K562 (cell line): Measurements from ENCODE around the gene POLG.

Experiments used
- EZH2 ChIP-seq: IDR thresholded peaks from 2 replicates; pipeline ENCODE4 v1.6.1; 2012; ENCODE audit warnings: low read depth, mild to moderate bottlenecking, inconsistent platforms, low read length, borderline replicate concordance
- HDGF ChIP-seq: fragments of 450-650 bp; IDR thresholded peaks from 2 replicates; pipeline ENCODE4 v1.6.1; 2016
- KAT7 ChIP-seq: sonication (generic); formaldehyde crosslinking; IDR thresholded peaks from 2 replicates; pipeline ENCODE4 v1.8.0; 2022; ENCODE audit warnings: missing genetic modification reagents, mild to moderate bottlenecking, borderline replicate concordance
- TSC22D4 ChIP-seq: fragments of 450-650 bp; IDR thresholded peaks from 2 replicates; pipeline ENCODE4 v1.6.1; 2016; ENCODE audit warnings: missing genetic modification characterization, missing biosample characterization, control low read depth
- TF ChIP-seq, protein P1 (sequence below): sonication (generic); formaldehyde crosslinking; IDR thresholded peaks from 2 replicates; pipeline ENCODE4 v1.8.0; 2023; ENCODE audit warnings: missing genetic modification reagents, mild to moderate bottlenecking, borderline replicate concordance

DNA sequence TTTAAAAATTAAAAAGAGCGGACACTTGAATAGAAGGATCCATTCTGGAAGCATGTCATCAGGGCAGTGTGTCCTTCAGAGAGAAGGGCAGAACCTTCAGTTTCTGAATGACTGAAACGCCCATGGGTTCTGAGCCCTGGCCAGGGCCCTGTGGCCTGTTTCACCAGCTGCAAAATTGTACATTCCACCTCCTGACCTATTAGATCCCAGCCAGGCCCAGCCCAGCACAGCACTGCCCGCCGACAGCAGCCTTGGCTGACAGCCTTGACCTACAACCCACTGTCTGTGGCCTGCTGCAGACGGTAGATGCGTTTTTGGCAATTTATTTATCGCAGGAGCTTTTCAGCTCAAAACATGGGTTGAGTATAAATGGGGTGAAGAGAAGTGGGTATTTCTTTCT, 5.9 kb upstream of the POLG start:
- no peak for TF ChIP-seq TSC22D4 (tag)
- no peak for TF ChIP-seq KAT7 (CRISPR knock-in tag)
- no peak for TF ChIP-seq HDGF
- TF ChIP-seq, protein P1, sequence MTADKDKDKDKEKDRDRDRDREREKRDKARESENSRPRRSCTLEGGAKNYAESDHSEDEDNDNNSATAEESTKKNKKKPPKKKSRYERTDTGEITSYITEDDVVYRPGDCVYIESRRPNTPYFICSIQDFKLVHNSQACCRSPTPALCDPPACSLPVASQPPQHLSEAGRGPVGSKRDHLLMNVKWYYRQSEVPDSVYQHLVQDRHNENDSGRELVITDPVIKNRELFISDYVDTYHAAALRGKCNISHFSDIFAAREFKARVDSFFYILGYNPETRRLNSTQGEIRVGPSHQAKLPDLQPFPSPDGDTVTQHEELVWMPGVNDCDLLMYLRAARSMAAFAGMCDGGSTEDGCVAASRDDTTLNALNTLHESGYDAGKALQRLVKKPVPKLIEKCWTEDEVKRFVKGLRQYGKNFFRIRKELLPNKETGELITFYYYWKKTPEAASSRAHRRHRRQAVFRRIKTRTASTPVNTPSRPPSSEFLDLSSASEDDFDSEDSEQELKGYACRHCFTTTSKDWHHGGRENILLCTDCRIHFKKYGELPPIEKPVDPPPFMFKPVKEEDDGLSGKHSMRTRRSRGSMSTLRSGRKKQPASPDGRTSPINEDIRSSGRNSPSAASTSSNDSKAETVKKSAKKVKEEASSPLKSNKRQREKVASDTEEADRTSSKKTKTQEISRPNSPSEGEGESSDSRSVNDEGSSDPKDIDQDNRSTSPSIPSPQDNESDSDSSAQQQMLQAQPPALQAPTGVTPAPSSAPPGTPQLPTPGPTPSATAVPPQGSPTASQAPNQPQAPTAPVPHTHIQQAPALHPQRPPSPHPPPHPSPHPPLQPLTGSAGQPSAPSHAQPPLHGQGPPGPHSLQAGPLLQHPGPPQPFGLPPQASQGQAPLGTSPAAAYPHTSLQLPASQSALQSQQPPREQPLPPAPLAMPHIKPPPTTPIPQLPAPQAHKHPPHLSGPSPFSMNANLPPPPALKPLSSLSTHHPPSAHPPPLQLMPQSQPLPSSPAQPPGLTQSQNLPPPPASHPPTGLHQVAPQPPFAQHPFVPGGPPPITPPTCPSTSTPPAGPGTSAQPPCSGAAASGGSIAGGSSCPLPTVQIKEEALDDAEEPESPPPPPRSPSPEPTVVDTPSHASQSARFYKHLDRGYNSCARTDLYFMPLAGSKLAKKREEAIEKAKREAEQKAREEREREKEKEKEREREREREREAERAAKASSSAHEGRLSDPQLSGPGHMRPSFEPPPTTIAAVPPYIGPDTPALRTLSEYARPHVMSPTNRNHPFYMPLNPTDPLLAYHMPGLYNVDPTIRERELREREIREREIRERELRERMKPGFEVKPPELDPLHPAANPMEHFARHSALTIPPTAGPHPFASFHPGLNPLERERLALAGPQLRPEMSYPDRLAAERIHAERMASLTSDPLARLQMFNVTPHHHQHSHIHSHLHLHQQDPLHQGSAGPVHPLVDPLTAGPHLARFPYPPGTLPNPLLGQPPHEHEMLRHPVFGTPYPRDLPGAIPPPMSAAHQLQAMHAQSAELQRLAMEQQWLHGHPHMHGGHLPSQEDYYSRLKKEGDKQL (CRISPR knock-in tag) = no peak
- TF ChIP-seq EZH2 = no peak
